HG02610 (cell line): ENCODE measurements around the gene PNMA8C.
"Not testable (repeated sequence)": the region's sequence is repeated elsewhere in the genome, so short reads cannot be mapped to it uniquely, and the experiment has no call there.

ENCODE experiments used
- ATAC-seq: cut with Tn5 transposase; IDR thresholded peaks from one replicate; pipeline ENCODE4 v1.9.1; 2021; ENCODE audit warnings: mild to moderate bottlenecking, moderate library complexity; ENCODE audit not compliant: unreplicated experiment

PNMA8C gene

DNA sequence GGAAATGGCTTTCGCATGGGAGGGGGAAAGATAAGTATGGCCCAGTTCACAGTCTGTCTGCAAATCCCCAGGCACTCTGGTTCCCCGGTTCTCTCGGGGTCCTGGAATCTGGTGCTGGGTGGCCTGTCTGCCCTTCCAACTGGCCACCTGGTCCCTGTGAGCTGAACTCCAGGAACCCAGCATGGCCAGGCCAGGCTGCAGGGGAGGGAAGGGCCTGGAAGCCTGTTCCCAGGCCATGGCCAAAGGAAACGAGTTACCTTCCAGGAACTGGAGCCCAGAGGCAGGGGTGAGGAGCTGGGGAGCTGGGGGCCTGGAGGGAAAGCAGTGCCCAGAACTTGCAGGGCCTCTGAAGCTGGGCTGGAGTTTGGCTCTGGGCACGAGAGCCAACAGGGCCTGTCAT lies 19.1 kb upstream of the PNMA8C start:
- ATAC-seq = no peak

DNA sequence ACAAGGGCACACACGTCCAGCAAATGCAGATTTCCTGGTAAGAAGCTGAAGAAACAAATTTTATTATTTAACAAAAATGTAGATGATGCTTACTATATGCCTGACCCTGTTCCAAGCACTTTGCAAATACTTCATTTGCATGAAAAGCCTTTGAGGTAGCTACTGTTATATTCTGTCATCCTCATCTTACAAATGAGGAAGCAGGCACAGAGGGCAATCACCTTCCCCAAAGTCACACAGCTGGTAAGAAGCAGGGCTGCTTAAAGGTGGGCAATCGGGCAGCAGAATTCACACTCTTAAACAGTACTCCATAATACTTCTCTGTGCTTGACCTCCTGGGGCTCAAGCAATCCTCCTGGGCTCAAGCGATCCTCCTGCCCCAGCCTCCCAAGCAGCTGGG lies 18.3 kb upstream of the PNMA8C start:
- ATAC-seq = no peak

DNA sequence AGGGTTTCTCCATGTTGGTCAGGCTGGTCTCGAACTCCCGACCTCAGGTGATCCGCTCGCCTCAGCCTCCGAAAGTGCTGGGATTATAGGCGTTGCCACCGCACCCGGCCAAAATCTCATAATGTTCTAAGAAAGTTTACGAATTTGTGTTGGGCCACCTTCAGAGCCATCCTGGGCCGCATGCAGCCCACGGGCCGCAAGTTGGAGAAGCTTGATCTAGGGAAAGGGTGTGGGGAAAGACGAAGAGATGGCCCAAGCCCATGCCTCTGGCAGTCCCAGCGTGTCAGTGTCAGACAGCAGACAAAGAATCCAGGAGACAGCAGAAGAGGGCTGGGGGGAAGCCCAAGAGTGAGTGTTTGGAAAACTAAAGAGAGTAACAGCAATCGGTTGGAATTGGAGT lies 17.3 kb upstream of the PNMA8C start:
- ATAC-seq = no peak

DNA sequence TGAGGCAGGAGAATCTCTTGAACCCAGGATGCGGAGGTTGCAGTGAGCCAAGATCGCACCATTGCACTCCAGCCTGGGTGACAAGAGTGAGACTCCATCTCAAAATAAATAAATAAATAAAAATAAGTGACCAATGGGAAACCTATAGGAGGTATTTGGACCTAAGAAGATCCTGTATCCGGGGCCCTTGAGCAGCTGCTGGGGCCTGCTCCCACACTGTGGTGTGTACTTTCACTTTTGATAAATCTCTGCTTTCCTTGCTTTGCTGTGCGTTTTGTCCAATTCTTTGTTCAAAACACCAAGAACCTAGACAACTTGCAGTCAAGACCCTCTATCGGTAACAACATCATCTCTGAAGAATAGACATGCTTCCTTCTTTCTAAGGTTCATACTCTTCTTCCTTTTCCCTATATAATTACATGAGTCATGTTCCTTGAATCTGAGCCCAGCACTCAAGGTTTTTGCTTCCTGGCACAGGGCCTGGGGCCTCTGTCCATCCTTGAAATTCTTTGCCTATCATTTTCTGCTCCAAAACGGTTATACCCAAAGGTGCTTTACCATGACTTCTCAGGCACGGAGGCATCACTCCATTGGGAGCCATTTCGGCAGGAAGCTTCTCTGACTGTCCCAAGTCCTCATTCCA lies 14.2 kb upstream of the PNMA8C start:
- ATAC-seq = no peak

DNA sequence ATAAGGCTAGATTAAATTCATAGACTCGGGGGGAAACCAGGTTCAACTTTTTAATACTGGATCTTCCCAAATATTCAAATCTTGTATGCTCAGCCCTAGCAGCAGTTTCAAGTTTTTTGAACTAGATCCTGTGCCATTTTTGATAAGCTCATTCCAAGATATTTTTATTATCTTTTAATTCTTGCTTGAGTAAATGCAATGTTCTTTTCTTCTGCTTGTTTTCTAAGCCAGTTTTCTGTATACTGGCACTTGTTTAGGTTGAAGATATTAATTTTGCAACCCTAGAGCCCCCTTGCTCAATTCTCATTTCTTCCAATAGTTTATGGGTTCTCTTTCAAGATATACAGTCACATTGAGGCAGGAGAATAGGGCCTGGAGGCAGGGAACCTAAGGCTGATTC lies 13.1 kb upstream of the PNMA8C start:
- no peak for ATAC-seq

DNA sequence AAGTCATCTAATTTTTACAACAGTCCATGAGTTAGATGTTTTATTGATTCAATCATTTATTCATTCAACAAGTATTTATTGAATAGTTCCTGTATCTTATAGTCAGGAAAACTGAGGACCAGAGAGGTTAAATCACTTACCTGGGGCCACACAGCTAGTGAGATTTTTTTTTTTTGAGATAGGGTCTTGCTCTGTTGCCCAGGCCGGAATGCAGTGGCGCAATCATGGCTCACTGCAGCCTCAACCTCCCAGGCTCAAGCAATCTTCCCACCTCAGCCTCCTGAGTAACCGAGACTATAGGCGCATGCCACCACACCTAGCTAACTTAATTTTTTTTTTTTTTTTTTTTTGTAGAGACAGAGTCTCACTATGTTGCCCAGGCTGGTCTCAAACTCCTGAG lies 7.0 kb upstream of the PNMA8C start:
- not testable (repeated sequence) for ATAC-seq

DNA sequence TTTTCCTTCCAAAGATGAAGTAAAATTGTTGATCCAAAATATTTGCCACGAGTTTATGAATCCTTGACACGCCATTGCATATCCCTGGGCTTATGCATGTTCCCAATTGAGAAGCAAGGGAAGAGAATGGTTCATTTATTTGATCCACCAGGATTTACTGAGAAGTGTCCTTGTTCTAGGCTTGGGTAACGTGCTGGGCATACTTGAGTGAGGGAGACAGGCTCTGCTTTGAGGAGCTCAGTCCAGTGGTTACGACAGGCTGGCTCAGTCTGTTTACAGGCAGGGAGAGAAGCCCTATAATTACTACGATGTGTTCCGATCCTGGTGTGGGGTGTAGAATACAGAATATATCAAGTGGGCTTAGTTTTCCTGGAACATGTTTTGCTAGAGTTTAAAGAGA lies 6.3 kb upstream of the PNMA8C start:
- no peak for ATAC-seq

DNA sequence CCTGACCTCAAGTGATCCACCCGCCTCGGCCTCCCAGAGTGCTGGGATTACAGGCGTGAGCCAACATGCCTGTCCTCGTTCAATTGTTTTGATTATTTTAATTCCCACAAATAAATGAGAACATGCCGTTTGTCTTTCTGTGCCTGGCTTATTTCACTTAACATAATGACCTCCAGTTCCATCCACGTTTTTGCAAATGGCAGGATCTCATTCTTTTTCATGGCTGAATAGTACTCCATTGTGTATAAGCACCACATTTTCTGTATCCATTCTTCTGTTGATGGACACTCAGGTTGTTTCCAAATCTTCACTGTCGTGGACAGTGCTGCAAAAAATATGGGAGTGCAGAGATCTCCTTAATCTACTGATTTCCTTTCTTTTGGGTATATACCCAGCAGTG lies 4.7 kb upstream of the PNMA8C start:
- not testable (repeated sequence) for ATAC-seq

DNA sequence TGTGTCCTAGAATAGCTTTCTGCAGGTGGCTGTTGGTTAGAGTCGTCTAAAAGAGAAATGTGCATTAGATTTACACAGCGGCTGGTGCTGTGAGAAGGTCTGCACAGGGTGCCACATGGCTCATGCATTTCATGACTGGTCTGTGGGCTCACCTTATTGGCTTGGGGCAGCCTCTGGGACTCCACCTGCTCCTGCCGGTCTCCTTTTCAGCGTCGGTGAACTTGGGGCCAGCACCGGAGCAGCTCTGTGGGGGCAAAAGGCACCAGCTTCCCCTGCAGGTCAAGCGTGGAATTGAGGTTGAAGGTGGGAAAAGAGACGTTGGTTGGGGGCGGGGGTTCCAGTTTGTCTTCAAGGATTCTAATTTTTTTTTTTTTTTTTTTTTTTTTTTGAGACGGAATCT lies 3.1 kb upstream of the PNMA8C start:
- ATAC-seq = no peak

DNA sequence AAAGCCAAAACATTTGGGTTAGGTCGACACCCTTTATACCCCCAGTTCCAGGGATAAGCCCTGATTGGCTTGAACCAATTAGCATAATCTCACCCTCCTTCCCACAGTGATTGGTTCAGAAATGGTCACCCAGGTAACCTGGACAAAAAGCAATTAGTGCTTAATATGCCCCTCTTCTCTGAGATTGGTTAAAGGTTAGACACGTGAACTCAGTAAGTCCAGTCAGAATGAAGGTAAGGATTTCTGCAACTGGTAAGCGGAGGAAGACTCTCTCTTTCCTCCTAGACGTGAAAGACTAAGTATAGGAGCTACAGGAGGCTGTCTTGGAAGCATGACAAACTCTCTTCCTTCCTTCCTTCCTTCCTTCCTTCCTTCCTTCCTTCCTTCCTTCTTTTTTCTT lies 1.3 kb upstream of the PNMA8C start:
- no peak for ATAC-seq

DNA sequence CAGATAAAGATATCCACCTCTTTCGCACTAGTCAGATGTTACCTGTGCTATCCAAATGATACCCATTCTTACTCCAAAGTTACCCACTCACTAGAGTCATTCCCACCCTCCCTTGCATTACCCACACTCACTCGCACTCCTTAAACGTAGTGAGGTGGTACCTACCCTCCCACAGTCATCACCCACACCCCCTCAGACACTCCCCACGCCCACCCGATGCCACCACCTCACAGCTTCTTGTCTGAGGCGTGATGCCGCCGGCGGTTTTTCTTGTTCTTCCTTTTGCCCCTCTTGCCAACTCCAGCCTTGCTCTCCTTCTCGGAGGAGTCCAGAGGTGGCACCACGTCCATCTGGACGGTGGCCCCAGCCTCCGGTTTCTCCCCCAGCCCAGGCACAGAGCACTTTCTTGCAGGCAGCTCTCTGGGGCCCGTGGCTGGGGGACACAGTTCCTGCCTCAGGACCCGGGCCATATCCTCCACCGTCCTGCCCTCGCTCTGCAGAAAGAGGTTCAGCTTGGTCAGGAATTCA lies 1.2 kb downstream of the PNMA8C start:
- ATAC-seq = no peak

DNA sequence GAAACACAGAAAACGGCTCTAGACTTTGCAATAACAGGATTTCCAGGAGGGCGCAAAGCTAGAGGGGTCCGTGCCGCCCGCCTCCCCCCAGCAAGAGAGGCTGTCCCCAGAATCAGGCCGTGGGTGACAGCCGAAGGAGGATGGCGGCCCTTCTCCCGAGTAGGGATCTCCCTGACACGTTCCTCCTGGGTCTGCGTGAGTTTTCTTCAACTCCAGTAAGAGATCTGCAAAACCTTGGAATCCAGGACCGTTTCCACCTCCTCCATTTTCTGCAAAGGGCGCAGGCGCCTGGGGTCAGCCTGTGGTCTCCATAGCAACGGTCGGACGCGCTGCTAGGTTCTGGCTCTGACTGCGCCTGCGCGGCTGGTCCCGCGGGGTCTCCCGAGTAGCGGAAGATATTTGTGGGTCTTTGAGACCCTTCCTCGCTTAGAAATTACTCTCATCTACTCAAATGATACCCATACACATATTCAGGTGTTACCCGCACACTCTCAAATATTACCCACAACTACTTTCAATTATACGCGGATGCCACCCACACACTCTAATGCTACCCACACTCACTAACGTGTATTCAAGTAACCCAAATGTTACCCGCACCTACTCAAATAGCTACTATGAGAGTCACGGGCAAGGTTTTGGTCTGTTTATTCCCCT lies 2.1 kb downstream of the PNMA8C start:
- no peak for ATAC-seq

DNA sequence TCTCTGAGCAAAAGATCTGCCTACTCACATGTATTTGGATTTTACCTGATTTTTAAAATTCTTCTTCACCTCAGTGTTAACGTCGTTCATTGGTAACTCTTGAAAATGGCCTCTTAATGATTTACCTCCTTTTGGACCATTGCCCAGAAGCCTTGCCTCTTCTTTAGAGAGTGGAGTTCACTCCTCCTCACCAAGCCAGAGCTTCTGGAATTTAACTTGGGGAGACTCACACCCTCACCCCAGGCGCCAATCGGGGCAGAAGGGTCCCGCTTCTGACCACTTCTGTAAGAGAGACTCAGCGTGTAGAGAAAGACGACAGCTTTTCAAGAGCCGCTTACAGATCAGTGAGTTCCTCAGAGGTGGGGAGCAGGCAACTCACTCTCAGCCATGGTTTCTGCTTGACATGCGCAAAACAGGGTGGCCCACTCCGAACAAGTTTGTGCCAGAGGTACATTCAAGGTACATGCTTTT lies 2.7 kb downstream of the PNMA8C start:
- no peak for ATAC-seq

DNA sequence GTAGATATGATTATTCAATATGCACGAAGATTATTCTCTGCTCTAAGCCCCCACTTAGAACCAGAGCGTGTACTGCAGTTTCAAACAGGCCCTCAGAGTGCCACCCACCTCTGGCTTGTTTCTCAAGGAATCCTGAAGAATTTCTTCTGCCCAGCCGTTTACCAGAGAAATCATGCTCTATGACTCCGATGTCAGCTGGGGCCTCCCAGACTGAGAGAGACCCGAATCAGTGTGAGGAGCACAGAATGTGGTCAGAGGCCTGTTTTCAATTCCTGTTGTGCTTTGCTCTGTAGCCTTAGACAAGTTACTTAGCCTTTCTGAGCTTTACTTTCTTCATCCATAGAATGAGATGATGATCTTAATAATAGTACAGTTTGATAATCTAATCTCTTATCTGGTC lies 5.5 kb downstream of the PNMA8C start:
- ATAC-seq = no peak

DNA sequence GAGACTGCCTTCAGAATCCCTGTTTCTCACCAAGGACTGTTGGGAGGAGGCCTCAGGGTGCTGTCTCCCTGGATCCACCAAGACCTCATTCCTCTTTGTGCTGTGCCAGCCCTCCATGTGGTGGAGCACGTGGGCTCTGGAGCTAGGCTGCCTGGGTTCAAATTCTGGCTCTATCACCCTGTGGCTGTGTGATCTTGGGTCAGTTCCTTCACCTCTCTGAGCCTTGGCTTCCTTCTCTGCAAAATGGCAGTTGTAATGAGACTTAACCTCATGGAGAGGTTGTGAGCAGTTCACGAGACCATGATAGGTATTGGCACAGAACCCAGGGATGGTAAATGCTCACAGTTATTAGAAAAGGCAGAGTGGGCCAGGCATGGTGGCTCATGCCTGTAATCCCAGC lies 6.4 kb downstream of the PNMA8C start:
- ATAC-seq = no peak

DNA sequence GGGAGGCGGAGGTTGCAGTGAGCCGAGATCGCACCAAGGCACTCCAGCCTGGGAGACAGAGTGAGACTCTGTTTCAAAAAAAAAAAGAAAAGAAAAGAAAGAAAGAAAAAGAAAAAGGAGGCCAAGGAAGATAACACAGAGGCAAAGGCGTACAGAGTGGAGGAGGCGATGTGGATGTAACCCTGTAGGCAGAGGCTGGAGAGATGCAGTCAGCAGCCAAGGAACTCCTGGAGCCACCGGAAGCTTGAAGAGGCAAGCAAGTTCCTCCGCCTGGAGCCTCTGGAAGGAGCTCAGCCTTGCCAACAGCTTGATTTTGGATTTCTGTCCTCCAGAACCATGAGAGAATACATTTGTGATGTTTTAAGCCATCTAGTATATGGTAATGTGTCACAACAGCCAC lies 8.7 kb downstream of the PNMA8C start:
- no peak for ATAC-seq

DNA sequence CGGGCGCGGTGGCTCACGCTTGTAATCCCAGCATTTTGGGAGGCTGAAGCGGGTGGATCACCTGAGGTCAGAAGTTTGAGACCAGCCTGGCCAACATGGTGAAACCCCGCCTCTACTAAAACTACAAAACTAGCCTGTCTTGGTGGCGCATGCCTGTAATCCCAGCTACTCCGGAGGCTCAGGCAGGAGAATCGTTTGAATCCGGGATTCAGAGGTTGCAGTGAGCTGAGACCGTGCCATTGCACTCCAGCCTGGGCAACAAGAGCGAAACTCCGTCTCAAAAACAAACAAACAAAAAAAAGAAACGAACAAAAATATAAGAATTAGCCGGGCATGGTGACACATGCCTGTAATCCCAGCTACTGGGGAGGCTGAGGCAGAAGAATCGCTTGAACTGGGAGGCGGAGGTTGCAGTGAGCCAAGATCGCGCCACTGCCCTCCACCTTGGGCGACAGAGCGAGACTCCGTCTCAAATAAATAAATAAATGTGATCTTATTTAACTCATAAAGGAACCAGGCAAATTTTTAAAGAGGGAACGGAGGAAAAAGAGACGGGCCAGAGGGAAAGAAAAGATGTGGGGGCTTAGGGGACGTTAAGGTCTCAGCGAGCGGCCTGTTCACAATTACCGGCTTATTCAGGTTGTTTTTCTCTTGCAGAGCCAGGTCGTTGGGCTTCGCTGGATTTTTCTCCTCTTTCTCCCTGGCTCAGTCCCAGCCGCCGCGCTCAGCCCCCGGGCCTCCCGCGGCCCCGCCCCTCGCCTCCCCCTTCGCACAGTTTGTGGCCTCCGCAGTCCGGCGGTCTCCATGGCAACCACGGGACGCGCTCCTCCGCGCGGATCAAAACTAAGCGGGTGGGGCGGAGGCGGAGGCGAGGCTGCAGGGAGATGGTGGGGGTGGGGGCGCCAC lies 12.7 kb downstream of the PNMA8C start:
- not testable (repeated sequence) for ATAC-seq

DNA sequence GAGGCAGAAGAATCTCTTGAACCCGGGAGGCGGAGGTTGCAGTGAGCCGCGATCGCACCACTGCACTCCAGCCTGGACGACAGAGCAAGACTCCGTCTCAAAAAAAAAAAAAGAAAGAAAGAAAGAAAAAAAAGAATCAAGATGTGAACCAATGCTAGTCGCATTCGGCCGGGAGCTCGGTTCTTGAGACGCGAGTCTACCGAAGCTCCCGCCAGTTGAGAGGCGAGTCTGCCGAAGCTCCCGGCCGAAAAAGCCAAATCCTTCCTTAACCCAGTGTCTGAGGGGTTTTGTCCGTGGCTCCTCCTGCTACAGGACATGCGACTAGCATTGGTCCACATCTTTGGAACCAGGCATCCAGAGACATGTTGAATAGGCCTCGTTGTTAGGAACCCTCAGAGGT lies 13.8 kb downstream of the PNMA8C start:
- not testable (repeated sequence) for ATAC-seq

DNA sequence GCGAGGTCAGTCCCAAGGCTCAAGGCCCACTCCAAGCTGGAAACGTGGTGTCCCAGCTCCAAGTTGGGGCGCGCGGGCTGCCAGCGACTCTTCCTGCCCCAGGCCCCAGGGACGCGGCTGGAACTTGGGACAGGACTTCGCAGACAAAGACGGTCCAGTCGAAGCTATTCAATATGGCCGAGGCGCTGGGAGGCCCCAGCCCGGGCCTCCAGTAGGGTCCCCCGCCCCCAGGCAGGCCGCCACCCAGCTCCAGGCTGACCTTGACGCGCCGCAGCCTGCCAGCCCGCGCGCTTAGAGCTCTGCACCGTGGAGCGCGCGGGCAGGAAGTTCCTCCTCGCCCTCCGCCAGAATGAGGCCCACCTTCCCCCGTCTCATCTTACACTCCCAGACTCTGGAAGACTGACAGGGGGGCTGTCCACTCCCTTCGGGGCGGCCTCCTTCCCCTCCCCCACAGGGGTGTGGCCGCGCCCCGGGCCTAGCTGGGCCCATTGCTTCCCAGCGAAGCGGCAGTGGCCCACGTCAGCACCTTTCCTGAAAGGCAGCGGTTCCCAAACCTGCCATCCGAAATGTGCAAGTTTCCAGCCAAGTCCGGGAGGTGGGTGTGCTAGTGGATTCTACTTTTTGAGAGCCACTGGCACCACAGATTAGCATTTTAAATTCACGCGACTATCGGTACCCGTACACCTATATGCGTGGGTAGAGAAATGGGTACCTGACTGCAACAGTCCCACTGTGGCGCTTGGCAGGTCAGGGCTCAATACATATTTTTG lies 15.3 kb downstream of the PNMA8C start, which contains the start of gene CCDC8:
TSS of gene CCDC8 (minus strand) at position 303 of the 770 bp plus-strand sequence. CDS start 754 bp downstream, outside the sequence.
- no peak for ATAC-seq

DNA sequence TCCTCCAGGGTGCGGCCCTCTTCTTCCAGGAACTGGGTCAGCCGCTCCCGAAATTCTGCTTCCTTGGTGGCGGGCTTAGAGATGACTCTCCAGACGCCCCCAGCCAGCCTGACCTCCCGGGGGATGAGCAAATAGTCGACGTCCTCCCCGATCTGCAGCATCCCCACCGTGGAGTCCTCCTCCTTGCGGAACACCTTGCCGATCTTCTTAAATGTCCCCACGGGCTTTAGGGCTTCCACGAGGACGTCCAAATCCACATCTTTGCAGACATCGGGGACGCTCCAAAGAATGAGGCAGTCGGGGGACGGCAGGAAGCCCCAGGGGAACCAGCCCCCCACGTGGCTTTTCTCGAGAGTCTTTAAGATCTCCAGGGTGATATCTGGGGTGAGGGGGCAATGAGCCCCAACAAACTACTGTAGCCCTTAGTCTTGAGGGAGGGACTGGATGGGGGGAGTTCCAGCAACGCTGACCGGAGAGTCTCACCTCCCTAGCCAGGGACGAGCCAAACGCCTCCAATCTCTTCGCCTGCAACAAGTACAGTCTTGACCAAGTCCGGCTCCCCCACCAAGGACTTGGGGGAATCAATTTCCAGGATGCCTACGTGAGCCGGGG lies 16.0 kb downstream of the PNMA8C start:
- no peak for ATAC-seq
